ENCODE data around the gene BMPR2.

BMPR2 gene

DNA sequence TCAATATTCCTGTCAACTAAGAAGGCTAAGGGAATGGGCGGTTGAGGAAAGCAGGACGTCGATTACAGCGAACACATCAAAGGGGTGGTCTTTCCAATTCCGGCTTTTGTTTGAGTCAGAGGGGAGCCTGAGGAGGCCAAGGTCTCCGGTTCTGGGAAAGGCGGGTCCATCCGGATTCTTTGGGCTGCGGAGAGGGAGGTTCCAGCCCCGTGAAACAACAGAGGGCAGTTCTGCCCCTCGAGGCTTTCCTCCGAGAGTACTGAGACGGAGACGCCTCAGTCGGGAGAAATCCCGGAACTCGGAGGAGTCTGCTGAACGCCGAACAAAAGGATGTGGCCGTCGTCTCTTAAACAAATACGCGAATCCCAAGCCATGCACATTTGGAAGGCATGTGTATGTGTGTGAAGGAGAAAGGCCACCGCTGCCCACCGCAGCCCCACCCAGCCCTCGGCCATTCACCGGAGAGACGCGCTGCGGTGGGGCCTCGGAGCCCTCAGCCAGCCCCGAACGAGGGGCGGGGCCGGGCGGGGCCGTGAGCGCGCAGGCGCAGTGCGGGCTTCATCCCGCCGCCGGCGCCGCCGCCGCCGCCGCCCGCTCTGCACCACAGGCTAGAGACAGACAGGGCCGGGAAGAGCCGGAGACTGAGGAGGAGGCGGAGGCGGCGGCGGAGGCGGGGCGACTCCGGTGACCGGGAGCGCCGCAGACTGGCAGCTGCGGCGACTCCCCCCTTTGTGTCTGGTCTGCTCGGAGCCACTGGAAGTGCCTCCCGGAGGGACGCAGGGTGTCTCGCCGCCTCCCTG is at the start of gene BMPR2:
Gene BMPR2, plus strand, starts transcription at position 719 of the 800 bp plus-strand sequence. CDS start 1,148 bp downstream, outside the sequence.
- peak; percentile 94 for DNase-seq

DNA sequence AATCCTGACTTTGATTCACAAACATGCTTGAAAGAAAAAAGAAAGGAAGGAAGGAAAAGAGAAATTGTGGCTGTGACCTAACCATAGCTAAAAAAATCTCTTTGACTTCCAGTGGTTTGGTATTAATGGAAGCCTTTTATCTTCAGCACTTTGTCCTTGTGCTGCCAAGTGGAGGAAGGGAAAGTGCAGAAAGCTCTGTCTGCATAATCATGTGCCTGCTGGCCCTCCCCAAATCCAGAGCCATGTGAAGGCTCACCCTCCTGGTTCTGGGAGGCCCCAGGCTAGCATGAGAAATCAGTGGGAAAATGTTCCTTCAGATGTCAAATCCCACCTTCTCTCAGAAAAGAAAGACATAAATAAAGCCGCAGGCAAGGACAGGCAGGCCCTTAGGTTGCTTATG is 48.3 kb upstream of the BMPR2 start:
- peak; percentile 15 for DNase-seq

DNA sequence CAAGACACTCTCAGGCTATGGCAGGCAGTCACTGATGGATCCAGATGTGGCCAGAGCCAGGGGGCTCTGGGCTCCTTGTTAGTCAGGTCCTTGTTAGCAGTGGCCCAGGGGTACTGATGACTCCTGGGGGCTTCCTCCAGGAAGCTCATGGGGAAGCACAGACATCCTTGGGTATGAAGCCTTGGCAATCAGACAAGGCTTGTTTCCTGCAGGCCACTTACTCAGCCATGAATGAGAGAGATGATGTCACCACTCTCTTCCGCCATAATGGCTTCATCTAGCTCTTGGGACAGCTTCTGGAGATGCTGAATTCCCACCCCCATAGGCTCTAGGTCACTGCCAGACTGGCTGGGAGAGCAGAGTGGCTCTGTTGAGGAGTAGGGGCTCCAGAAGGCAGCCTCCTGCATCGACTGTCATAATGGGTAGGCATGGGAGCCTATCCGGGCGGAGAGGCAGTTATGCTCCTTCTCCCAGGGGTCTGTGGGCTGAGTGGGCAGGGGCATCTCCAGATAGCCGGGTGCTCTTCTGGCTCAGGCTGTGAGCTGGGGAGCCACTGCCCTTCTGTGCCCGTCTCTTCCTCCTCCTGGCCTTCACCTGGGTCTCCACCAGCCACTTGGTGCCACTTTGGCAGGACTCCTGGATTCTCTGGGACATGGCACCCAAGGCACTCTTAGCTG is 40.2 kb upstream of the BMPR2 start:
- no peak for DNase-seq

DNA sequence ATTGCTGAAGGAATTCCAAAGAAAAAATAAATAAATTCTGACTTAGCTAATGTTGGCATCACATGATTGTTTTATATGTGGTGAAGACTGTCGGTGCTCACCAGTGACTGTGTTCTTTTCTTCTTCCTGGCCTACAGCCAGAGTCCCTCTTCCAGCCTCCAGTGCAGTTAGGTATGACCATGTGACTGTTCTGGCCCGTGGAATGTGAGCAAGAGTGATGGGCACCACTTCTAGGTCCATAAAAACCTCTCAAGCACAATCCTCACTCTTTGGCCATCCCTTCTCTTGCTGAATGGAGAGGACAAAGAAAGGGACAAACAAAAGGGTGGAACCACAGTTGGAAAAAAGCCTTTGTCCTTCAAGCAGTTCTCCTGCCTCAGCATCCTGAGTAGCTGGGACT is 39.0 kb upstream of the BMPR2 start:
- no peak for DNase-seq

DNA sequence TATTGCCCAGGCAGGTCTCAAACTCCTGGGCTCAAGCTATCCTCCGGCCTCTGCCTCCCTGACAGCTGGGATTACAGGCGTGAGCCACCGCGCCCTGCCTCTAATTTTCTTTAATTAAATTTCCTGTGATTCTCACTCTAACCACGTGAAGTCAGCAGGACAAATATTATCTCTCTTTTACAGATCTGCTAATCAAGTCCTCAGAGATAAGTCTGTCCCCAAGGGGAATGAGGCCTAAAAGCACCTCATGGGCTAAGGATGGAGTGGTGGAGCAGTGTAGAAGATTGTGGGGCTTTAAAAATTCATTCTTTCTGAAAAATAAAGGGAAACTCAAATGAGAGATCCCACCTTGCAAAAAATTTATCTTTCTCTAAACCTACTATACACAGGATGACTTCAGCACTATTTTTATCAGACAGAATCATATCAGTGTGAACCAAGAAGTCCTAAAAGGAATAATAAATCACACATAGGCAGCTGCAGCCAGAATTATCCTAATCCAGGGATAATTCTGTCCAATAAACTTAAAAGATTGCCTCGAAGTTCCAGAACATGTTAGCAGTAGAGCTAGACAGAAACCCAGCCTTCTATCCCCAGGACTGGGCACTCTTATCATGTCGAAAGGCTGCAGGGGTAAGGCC is 38.3 kb upstream of the BMPR2 start:
- no peak for DNase-seq

DNA sequence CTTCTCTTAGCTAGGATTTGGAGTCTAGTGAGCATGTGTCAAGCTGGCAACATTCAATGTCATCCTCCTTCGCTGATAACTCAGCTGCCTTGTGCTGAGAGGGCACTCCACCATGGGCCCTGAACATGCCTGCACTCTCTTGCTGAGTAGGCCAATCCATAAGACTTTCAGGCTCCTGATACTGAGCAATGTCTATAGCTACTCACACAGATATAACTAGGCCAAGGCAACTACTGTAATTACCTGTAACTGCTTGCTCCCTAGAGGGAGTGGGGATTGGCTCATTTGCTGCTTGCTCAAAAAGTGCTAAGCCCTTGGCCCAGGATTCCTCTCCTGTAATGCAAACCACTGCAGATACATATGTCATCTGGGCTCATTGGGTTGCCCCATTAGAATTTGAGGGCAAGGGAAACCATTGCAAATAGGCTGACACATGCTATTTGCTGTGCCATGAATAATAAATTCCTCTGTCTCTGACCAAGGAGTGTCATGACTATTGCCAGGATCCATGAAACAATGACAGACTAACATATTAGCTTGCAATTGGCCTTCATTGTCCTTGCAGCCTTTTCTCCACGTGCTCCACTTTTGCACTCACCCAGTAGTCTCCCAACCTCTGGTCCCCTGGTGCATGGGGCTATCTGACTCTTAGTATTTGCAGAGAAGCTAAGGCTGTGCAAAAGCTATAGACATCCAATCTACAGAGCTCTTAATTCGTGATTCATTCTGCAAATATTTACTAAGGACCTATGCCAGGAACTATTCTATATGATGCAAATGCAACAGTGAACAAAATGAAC is 36.9 kb upstream of the BMPR2 start:
- no peak for DNase-seq

DNA sequence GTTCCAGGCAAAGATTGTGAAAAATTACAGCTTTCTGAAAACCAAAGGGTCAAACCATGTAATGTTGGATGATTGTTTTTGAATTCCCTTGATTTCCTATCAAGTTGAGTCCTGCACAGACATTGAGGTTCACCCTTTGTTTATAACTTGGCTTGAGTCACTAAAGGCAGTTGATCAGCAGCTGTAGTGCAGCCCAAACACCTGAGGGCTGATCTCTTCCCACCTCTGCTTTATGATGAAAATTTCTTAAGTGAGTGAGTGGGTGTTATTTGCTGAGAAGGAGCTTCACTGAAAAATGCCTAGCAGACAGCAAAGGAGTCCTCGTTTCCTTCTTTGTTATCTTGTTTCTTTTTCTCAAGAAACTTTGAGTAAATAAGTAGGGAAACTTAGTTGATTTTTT is 31.9 kb upstream of the BMPR2 start:
- no peak for DNase-seq

DNA sequence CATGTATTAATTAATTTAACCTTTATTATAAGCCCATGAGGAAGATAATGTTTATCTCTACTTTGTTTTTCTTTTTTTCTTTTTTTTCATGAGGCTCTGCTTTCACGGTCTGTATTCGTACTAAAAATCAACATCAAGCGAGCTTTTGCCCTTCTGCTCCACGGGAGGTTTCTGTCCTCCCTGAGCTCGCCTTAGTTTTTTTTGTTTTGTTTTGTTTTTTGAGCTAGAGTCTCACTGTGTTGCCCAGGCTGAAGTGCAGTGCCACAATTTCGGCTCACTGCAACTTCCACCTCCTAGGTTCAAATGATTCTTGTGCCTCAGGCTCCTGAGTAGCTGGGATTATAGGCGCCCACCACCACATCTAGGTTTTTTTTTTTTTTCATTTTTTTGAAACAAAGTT is 29.9 kb upstream of the BMPR2 start:
- no peak for DNase-seq

DNA sequence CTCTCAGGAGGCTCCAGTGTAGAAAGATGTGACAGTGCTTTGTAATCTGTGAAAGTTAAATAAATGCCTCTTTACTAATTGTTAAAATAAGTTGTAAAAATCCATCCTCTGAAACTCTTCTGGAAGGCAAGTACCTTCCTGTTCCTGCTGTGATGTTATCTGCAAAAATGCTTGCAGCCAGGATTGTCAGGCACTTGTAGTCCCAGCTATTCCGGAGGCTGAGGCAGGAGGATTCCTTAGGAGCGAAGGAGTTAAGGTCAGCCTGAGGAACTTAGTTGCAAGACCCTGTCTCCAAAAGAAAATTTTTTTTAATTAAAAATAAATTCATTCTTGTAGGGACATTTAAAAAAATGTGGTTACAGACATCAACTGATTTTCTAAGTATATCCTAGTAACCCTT is 22.7 kb upstream of the BMPR2 start:
- no peak for DNase-seq

DNA sequence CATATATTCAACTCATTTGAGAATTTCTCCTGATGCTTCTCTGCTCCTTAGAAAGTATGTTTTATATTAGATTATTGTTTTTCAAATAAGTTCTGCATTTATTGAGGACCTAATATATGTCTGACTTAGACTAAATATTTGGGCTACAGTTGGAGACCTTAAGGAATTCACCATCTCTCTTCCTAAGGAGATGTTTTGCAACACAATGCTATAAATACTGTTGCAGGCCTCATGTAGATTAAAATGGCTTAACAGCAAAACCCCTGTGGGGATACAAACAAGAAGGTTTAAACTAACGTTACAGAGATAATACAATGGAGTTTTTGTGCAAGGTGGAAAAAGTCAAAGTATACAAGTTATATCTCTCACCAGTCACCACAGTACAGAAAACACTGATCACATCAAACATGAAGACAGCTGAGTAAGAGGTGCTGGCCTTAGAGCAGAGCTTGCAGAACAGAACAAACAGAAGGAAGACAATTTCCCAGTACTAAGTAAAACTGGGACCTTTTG is 20.1 kb upstream of the BMPR2 start:
- no peak for DNase-seq

DNA sequence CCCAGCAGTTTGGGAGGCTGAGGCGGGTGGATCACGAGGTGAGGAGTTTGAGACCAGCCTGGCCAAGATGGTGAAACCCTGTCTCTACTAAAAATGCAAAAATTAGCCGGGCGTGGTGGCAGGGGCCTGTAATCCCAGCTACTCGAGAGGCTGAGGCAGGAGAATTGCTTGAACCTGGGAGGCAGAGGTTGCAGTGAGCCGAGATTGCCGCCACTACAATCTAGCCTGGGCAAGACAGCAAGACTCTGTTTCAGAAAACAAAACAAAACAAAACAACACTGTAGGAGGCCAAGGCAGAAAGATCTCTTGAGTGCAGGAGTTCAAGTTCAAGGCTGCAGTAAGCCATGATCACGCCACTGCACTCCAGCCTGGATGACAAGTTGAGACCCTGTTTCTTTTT is 17.2 kb upstream of the BMPR2 start:
- peak; percentile 5 for DNase-seq

DNA sequence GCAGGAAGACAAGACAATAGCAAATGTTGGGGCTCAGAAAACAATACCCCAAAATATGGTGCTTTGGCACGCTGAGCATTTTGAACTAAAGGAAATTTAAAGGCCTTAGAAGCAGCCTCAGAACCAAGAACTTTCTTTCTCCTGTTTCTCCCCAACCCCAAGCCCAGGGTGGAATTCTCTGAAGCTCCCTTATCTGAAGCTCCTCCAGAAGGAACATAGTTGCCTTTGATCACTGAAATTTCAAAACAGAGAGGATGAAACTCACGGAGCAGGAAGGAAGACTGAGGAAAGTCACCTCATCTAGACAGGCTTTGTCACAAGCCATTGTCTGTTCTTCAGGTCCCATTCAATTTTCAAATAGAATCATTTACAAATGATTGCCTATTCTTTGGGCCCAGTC is 15.5 kb upstream of the BMPR2 start:
- DNase-seq = no peak

DNA sequence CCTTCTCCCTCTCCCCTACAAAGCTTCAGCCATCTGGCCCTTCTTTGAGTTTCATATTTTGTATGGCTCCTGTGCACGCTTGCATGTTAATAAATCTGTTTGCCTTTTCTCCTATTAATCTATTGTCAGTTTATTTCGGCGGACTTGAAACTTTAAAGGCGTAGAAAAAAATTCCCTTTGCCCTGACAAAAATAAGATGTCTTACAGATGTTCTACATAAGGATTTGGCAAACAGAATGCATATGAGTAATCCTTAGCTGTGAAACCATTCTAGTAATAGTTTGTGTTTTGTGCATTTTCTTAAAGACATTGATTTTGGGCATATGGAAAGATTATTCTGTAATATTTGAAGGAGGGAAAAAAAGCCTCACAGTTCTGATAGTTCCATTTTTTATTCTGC is 15.0 kb upstream of the BMPR2 start:
- no peak for DNase-seq

DNA sequence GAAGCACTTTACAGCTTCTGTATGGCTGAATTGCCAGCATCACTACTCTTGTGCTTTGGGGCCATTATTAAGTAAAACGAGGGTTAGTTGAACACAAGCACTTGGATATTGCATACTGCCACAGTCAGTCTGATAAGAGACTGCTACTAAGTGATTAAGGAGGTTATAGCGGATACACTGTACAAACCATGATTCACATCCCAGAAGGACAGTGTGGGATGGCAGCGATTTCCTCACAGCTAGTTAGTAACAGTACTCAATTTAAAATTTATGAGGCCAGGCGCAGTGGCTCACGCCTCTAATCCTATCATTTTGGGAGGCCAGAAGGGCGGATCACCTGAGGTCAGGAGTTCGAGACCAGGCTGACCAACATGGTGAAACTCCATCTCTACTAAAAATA is 2.6 kb upstream of the BMPR2 start:
- peak; percentile 47 for DNase-seq

DNA sequence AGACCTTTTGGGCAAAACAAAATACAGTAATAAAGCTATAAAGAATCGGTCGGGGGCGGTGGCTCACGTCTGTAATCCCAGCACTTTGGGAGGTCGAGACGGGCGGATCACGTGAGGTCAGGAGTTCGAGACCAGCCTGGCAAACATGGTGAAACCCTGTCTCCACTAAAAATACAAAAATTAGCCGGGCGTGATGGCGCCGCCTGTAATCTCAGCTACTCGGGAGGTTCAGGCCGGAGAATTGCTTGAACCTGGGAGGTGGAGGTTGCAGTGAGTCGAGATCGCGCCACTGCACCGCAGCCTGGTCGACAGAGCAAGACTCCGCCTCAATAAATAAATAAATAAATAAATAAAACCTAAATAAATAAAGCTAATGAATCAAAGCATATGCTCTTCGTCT is 1.7 kb upstream of the BMPR2 start:
- peak; percentile 33 for DNase-seq

DNA sequence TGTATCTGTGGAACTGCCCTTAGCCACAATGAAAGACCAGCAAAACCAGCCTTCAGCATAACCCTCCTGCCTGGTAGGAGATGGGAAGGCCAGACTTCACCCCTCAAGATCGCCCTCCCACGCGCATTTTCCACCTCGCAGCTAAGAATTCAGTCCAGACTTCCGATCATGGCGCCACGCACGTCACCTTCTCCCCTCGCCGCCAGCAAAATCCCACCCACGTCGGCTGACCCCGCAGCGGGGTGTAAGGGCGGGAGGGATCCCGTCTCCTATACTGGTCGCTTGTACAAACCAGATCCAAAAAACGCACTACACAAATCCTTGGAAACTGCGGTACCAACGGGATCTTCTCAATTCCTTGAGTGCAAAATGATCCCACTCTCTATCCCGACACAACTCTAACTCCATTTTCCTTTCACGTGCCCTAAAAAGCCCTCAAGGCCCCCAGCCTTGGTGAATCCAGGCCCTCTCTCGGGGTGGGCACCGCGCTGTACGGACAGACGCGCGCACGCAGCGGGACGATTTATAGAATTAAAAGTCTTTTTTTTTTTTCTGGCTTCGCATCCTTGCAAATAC is 1.0 kb upstream of the BMPR2 start:
- peak; percentile 71 for DNase-seq

DNA sequence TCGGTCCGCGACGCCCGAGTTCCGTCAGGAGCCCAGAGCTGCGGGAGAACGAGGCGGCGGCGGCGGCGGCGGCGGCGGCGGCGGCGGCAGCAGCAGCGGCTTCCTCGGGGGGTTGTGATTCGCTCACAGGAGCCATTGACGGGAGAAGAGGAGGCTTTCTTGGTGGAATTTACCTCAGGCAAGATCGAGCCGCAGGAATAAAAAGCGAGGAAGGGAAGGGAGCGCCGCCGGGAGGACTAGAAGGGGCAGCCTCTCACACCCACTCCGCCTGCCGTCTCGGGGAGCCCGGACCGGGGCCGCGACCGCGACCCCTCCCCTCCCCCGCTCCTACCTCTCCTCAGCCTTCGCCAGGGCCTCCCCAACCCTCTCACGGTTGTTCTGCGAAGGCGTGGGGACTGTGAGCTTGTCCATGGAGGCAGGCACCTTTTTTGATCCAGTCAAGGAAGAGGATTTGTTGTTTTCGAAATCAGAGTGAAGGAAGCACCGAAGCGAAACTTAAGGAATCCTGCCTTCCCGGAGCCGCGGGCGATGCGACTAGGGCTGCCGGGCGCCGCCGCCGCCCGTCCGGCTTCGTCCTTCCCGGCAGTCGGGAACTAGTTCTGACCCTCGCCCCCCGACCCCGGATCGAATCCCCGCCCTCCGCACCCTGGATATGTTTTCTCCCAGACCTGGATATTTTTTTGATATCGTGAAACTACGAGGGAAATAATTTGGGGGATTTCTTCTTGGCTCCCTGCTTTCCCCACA is 506 bp downstream of the BMPR2 start:
- peak; percentile 80 for DNase-seq

DNA sequence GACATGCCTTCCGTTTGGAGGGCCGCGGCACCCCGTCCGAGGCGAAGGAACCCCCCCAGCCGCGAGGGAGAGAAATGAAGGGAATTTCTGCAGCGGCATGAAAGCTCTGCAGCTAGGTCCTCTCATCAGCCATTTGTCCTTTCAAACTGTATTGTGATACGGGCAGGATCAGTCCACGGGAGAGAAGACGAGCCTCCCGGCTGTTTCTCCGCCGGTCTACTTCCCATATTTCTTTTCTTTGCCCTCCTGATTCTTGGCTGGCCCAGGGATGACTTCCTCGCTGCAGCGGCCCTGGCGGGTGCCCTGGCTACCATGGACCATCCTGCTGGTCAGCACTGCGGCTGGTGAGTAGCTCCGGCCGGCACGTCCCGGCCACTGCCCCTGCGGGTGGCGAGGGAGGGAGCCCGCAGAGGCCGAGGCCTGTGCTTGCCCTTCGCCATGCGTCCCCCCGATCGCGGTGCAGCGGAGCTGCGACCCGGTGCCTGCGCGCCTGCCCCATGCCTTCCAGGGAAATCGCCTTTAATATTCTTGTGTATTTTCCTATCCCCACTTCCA is 1.2 kb downstream of the BMPR2 start:
- DNase-seq = peak; percentile 71

DNA sequence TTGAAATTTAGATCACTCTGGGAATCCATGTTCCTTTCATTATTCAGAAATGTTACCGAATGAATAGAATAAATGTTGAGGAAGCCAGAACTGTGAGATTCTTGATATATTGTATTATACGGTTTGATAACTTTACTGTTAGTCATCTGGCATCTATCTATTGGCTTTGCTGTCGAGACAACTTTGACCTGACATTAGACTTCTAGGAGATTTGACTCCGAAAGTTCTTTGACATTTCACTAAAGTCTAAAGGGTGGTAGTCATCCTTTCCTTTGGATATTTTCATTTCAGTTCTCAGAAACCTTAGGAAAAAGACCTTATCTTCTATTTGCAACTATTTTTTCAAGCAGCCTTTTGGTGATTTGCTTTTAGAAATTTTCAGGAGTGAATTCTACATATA is 1.9 kb downstream of the BMPR2 start:
- no peak for DNase-seq

DNA sequence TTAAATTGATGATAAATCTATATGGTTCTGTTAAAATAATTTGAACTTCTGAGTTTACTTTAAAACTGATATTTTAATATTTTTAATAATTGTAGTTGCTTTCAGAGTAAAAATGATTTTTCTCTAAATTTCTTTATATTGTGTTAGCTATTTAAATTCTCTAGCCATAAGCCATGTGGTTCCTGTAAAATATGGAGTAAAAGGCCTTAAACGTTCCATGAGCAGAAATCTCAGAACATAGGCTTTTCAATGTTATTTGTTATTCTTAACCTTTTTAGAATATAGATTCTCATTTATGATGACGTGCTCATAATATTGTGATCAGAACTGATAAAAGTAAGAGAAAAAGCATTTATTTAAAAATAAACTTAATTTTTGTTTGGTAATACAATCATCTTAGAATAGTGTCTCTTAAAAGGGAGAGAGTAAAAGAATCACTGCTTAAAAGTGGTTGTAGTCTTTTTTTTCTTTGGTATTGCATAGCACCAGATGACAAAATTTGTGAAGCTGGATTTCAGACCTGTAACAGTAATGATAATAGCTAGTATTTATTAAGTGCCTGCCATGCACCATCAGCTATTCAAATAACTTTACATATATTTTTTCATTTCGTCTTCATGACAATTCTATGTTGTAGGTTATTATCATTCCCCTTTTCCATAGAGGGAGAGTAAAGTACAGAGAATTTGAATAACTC is 2.7 kb downstream of the BMPR2 start:
- no peak for DNase-seq

DNA sequence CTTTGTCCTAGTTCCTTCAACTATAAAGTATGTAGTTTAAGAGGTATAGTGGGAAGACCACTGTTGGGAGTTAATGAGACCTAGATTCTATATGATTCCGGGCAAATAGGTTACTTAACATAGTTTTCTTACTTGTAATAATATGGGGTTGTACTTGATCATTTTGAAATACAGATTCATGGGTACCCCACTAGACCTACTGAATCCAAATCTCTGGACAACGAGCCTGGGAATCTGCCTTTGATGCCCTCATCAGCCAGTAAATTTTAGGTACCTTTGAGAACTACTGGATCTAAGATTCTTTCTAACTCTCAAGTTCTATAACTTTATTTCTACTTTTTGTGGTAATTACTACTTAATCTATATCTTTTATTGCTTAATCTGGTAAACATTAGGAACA is 6.6 kb downstream of the BMPR2 start:
- DNase-seq = no peak

All from activated CD8-positive, alpha-beta memory T cell treated with anti-CD3 and anti-CD28 coated beads for 24 hours (primary cell).